Measurements from ENCODE around the gene GZMB.
"Not testable (repeated sequence)": the region's sequence is repeated elsewhere in the genome, so short reads cannot be mapped to it uniquely, and the experiment has no call there.

GZMB gene, protein sequence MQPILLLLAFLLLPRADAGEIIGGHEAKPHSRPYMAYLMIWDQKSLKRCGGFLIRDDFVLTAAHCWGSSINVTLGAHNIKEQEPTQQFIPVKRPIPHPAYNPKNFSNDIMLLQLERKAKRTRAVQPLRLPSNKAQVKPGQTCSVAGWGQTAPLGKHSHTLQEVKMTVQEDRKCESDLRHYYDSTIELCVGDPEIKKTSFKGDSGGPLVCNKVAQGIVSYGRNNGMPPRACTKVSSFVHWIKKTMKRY

DNA sequence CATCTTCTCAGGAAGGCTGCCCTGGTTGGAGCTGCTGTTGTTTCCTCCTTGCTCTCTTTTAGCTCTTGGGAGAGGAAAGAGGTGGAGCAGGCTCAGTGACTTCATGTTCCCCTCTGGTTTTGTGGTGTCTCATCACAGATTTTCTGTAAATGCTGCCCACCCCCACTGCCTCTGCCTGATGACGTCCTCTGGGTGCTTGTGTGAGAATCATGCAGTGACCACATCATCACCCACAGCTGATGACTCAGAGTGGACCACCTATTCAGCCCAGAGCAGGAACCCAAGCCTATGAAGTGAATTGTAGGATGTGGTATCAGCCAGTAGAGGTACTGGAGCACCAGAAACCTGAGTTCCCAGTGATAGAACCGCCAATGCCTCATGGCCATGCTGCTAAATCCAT, at the start of gene GZMB:
TSS of gene GZMB (minus strand) at position 33 of the 400 bp plus-strand sequence. CDS start at position 3, 30 bp downstream.
- DNase-seq (ENCODE audit: low spot score), result no peak

DNA sequence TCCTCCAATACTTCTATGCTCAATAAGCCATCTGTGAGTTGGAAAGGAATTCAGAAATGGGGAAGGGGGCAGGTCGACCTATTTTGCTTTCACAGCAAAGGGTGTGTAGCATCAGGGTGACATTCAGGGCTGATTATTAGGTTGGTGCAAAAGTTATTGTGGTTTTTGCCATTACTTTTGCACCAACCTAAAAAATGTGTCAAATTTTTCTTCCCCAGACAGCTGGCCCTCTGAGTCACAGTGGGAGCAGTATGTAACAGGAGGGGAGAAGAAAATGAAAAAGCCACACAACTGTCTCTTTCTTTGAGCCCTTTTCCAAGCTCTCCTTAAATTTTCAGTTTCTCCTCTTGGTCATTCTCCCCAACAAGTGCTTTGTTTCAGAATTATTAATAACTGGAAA, 47.1 kb upstream of the GZMB start:
- no peak for DNase-seq (ENCODE audit: low spot score)

DNA sequence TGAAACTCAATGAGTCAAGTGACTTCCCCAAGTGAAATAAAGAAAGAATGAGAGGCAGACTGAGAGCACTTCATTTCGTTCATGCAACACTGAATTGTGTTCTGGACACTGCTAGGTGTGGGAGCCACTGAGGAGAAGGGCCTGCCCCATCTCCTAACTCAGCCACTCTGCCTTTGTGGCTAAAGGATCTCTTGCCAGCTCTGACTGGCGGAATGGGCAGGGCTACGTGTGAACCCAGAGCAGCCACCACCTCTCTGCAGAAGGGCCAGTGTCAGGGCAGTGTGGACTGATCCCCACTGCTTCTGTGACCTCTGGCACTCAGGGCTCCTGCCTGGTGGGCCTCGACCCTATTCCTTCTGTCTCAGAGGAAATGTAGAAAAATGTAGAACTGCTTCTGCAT, 46.5 kb upstream of the GZMB start:
- no peak for DNase-seq (ENCODE audit: low spot score)

DNA sequence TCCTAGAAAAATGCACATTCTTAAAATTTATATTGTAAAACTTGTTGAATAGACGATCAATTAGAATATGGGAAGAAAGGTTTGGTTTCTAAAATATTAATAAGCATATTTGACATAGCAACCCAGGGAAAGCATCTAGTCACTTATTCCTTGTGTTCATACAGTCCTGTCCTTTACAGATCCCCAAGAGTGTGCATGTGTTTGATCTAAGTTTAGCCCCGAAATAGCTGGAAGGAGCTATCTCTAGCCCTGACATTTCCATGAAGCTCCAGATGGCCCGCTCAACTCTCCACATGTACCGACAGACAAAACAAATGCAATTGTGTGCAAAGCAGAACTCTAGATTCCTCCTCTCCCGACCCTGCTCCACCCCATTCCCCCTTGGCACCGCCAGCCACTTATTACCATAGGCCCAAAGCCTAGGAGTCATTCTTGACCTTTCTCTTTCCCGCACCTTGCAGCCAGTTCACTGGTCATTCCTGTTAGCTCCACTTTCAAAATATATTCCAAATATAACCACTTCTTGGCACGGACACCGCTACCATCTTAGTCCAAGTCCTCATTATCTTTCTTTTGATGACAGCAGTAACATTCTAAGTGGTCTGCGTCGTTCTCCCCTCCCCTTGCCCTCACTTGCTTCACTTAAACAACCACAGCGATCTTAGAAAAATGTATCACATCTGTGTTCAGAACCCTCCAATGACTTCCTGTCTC, 45.4 kb upstream of the GZMB start:
- no peak for DNase-seq (ENCODE audit: low spot score)

DNA sequence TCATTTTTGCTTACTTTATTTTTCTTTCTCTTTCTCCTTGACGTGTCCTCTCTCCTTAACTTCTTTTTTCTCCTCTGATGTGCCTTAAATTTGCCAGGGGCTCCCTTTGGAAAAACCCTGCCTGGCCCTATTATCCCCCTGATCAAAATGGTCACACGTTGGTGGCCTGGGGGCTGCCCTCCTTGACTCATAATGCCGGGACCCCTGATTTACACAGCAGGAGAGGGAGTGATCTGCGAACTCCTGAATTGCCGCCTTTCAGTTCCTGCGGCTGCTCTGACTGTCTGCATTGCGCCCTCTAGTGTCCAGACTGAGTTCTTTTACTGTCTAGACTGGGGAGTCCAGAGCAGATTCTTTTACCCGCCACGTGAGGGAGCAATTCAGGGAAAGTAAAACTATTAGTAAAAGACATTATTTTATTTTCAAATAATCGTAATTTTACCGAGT, 44.8 kb upstream of the GZMB start:
- DNase-seq (ENCODE audit: low spot score), result peak; percentile 85

DNA sequence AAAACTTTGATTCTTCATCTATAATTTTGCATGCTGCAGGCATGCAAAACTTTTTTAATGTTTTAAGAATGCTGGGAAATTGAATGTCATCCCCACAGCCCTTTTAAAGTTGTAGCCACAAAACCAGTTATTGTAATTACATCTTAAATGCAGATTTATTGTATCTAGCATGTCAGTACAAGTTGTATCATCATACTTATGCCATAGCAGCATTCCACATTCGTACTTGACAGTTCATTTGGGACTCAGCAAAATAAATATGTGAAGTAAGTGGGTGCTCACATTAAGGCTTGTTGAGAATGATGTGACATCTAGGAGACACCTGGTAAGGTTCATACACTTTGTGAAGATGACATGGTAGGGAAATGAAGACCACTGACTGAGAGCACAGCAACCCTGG, 44.0 kb upstream of the GZMB start:
- DNase-seq (ENCODE audit: low spot score), result no peak

DNA sequence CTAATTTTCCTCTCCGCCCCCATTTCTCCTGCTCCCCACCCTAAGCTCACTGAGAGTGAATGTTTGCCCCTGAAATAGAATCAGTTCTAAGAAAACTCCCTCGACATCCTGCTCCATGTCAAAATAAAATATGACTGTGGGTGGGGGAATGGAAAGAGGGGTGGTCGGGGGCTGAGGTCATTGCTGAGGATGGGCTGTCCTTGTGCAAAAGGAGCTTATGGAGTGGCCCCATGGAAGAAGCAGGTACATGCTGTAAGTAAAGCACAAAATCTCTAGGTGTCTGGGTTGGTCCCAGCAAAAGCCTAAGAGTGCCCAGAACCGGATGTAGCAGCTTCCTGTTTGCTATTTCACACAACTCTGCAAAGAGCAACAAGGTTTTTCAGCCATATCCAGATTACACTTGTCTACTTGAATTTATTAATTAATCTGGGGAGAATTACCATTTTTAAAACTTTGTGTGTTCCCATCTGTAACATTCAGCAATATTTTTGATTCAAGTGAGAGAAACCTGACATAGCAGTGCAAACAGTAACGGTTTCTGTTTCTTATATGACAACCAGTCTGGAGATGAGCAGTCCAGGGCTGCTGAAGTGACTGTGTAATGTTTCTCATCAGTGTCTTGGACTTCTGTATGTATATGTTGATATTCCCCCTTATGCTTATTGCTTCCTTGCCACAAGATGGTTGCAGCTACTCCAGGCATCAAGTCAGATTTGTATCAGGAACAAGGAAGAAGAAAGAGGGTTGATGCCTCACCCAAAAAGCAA, 40.4 kb upstream of the GZMB start:
- no peak for DNase-seq (ENCODE audit: low spot score)

DNA sequence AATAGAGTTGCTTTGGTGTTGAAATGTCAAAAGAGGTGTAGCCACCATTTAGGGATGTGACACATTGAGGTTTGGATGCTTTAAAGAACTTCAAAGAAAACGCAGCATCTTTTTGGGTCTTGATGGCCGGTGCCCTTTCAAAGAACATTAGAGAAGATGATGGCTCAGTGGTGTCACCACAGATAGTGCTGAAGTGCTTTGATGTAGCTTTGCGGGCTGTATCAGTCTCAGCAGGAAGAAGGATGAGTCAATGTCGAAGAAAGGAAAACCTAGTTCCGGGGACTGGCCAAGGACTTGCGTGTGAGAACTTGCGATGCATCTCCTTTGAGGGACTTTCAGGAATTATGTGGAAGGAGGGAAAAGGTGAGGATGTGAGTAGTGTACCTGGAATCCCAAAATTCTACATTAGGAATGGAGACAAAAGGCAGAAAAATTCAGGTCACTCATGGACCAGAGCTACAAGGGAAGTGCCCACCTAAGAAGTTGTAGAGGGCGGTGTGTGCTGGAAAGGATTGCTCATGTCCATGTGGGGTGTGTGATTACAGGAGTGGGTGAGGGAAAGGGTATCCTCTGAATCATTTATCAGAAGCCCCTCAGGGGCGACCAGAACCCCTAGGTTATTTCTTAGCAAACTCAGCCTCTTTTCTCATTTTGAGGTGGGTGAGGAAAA, 39.7 kb upstream of the GZMB start:
- no peak for DNase-seq (ENCODE audit: low spot score)

DNA sequence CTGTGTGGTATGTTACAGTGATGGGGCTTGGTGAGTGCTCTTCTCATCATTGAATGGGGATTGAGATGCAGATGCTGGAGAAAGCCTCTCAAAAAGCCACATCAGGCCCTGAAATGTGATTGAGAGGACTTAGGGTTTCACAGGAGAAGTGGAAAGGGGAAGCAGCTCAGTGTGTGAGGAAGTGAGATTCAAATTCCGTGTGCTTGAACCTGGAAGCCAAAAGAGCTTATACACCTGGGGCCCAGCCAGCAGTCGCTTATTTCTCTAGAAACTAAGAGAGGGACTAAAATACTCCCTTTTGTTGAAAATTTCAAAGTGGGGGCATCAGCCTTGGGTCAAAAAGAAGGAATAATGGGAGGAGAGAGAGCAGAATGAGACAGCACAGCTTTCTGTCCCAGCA, 39.1 kb upstream of the GZMB start:
- DNase-seq (ENCODE audit: low spot score), result no peak

DNA sequence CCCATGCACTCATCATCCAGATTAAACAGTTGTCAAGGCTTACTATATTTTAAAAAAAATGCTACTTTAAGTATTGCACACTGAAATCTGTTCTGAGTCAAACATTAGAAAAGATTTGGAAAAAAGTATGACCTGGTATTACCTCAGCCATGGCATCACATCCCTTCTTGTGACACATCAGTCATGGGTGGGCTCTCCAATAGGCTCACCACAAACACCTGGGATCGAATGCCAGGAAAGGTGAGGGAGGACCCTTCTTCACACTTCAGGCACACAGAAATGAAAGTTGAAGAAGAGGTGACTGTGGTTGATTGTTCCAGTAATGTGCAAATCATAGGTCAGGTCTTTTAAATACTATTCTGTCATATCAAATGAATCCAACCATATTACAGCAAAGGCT, 36.6 kb upstream of the GZMB start:
- DNase-seq (ENCODE audit: low spot score), result no peak

DNA sequence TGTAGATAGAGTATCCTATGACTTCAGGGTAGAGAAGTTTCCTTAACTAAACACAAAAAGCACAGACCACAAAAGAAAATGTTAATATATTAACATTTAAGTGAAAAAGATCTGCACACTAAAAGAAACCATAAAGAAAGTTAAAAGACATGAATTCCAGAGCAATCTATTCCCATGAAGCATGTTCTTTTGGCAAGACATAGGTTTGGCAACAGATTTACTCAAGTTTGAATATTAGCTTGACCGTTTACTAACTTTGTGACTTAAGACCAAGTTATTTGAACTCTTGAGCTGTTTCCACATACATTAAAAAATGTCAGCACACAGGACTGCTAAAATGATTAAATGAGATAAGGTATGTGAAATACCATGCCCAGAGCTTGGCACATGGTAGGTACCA, 35.7 kb upstream of the GZMB start:
- no peak for DNase-seq (ENCODE audit: low spot score)

DNA sequence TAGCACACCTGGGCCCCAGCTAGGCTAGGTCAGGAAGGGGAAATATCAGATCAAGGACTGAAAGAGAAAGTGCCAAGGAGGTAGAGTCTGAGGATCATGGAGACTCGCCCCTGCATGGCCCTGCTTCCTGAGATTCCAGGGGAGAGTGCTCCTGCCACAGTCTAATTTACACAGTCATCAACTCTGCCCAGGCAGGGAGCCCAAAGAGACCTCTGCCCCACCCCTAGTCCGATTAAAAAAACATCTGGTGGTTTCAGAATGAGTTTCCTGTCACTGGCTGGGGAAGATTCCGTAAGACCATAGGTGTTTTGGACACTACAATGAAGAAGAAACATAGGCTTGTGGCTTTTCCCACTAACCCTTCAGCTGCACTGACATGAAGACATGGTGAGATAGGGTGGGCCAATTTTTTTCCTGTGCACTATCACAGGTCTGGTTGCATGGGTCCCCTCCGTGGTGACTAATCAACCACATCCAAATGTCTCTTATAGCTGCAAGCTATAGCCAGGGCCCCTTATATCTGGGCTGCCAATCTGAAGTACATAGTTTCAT, 31.5 kb upstream of the GZMB start:
- no peak for DNase-seq (ENCODE audit: low spot score)

DNA sequence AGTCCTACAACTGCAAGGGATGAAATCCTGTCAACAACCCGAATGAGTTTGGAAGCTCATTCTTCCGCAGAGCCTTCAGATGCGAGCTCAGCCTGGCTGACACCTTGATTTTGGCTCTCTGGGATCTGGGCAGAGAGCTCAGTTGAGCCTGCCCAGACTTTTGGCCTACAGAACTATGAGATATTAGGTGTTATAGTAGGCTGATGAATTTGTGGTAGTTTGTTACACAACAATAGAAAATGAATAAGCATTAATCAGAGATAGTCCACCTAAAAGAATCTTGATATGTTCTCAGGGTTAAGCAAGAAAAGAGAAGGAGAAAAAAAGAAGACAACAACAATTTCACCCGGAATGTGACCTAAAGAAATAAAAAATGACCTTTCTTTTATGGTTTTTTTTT, 30.4 kb upstream of the GZMB start:
- DNase-seq (ENCODE audit: low spot score), result no peak

DNA sequence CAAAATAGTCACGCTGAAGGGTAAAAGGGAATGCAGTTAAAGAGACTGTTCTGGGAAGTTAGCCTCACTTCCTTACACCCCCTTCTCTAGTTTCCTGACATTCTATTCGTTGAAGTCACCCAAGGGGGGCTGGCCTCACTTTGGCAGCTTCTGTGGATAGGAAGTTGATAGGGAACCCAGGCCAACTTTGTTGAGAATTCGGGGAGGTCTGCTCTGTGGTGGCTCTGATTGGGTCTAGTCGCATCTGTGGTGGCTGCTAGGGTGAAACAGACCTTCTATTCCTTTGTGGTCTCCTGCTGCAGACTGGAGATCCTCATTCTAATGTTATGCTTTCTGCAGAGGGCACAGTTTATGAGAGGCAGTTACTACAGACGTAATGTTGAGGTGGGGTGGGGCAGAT, 28.8 kb upstream of the GZMB start:
- no peak for DNase-seq (ENCODE audit: low spot score)

DNA sequence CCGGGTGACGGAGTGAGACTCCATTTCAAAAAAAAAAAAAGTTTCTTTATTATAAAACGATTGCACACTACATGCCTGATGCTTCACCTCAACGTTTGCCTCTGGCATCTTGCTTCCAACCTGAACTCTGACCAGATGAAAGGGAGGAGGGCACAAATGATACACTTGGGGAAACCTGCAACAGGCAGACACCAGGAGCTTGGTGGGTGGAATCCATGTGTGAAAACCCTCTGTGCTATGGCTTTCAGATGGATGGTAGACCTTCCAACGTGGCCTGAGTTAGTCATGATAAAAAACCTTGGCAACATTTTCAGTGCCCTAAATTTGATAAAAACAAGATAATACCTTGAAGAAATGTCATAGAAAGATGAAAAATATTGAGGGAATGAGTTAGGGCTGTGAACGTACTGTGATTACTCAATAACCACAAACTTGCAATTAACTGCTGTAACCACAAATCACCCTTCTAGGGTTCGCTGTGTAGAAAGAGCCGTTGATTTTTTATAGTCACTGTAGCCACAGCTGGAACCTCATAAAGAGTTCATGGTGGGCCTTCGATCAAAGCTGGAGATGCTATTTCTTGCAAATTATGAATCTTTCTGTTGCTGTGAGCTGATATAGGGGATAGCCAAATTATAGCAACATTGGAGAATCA, 26.1 kb upstream of the GZMB start:
- DNase-seq (ENCODE audit: low spot score), result no peak

DNA sequence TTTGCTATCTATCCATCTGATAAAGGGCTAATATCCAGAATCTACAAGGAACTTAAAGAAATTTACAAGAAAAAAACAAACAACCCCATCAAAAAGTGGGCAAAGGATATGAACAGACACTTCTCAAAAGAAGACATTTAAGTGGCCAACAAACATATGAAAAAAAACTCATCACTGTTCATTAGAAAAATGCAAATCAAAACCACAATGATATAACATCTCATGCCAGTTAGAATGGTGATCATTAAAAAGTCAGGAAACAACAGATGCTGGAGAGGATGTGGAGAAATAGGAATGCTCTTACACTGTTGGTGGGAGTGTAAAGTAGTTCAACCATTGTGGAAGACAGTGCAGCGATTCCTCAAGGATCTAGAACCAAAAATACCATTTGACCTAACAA, 14.4 kb upstream of the GZMB start:
- not testable (repeated sequence) for DNase-seq (ENCODE audit: low spot score)

DNA sequence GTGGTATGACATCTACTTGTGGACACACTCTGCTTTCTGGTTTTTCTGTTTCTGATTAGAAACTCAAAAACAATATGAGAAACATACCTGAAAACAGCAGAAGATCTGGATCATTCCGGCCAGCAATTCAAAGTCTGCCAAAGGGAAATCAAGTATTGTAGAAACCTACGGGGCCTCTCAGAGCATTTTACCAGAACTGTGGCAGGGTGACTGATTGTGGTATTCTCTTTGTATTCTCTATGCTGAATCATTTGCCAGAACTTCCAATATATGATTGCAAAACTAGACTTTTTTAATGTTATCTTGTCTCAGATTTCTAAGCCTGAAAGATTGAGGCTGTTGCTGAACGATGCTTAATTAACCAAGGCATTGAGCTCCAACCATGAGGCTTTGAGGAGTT, 5.9 kb upstream of the GZMB start:
- no peak for DNase-seq (ENCODE audit: low spot score)

DNA sequence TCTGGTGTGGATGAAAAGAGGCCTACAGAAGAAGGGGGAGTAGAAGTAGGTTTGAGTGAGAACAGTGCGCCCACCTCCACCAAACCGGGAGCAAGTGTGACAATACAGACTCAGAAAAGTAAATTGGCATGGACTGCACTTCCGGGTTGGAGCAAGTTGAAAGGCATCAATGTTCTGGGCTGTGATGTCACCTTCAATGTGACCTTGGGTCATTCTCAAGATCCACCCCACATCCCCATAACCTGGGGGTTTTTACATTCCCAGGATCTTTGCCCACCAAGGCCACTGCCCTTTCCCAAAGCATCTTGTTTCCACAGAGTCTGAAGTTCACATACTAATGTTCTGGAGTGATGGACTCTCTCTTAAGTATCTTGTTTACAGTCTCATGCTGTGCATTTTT, 5.3 kb upstream of the GZMB start:
- no peak for DNase-seq (ENCODE audit: low spot score)

DNA sequence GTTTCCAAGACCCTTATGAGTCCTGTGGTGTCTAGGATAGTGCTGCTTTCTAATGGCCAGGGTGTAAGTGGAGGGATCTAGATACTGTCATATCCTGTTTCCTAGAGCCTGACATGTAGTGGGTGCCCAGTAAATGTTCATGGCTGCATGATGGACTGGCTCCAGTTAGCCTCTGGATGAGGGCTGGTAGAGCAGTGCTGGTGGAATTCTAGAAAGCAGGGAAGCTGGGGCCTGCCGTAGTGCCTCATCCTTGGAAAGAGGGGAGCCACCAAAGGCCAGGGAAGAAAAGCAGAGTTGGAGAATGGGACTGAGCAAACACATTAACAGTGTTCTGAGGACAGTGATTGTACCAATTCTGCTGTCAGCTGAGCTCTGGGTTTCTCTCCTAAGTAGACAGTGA, 637 bp downstream of the GZMB start:
- no peak for DNase-seq (ENCODE audit: low spot score)

DNA sequence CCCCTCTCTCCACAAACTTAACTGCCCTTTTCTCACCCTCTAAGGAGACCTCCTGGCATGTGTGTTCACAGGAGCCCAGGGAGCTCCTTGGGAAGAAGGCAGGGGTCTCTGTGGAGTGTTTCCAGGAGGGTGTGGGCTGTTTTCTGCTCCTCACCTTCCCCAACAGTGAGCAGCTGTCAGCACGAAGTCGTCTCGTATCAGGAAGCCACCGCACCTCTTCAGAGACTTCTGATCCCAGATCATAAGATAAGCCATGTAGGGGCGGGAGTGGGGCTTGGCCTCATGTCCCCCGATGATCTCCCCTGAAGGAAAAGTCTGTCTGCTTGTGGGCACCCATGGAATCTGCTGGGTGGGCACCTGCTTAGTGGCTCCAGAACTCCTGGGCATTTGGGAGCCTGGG, 1.2 kb downstream of the GZMB start:
- no peak for DNase-seq (ENCODE audit: low spot score)

DNA sequence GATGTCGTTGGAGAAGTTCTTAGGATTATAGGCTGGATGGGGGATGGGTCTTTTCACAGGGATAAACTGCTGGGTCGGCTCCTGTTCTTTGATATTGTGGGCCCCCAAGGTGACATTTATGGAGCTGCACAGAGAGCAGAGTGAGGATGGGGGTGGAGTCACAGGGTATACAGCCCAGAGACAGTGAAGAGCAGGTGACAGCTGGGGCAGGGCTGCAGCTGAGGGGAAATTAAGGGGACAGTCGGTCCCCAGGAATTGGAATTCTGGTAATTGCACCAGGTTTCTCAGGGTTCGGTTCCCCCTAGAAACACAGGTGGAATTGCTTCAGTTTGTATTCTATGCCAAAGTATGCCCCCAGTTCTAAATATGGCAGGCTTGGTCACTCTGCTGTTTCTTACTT, 1.7 kb downstream of the GZMB start:
- no peak for DNase-seq (ENCODE audit: low spot score)

All from D341Med (cell line).